NOMO-1 treated with DMSO at 0.1 percent for 48 hours (cell line): ENCODE results near the gene ERC1.
"Not testable (repeated sequence)": the region's sequence is repeated elsewhere in the genome, so short reads cannot be mapped to it uniquely, and the experiment has no call there.

Experiments
- DNase-seq: peaks from one replicate; lab custom pipeline; 2025; ENCODE audit not compliant: unreplicated experiment; lab: John Stamatoyannopoulos, UW

Gene ERC1

GRCh38 chr12:1182069-1182468 lies 191.0 kb downstream of the ERC1 start:
- no peak for DNase-seq

GRCh38 chr12:1184402-1184801 lies 193.4 kb downstream of the ERC1 start:
- no peak for DNase-seq

GRCh38 chr12:1185460-1186182 lies 194.6 kb downstream of the ERC1 start:
- DNase-seq: no peak

GRCh38 chr12:1186298-1186697 lies 195.3 kb downstream of the ERC1 start:
- no peak for DNase-seq

- peak; percentile 66 for DNase-seq
Measured at GRCh38 chr12:1188016-1188415, 197.0 kb downstream of the ERC1 start.

- no peak for DNase-seq
Measured at GRCh38 chr12:1189163-1189562, 198.1 kb downstream of the ERC1 start.

- DNase-seq: no peak
Measured at GRCh38 chr12:1195513-1195912, 204.5 kb downstream of the ERC1 start.

GRCh38 chr12:1197264-1198018 lies 206.4 kb downstream of the ERC1 start:
- no peak for DNase-seq

- DNase-seq: not testable (repeated sequence)
Measured at GRCh38 chr12:1198854-1199253, 207.8 kb downstream of the ERC1 start.

- no peak for DNase-seq
Measured at GRCh38 chr12:1199700-1200099, 208.7 kb downstream of the ERC1 start.

GRCh38 chr12:1201030-1201429 lies 210.0 kb downstream of the ERC1 start:
- DNase-seq: no peak

GRCh38 chr12:1201886-1202285 lies 210.9 kb downstream of the ERC1 start:
- DNase-seq: no peak

GRCh38 chr12:1203735-1204019 lies 212.7 kb downstream of the ERC1 start:
- DNase-seq: no peak

GRCh38 chr12:1204581-1205121 lies 213.6 kb downstream of the ERC1 start:
- DNase-seq: no peak

GRCh38 chr12:1205512-1206060 lies 214.6 kb downstream of the ERC1 start:
- DNase-seq: no peak

GRCh38 chr12:1206118-1206734 lies 215.2 kb downstream of the ERC1 start:
- DNase-seq: no peak

GRCh38 chr12:1207276-1207675 lies 216.3 kb downstream of the ERC1 start:
- DNase-seq: no peak

GRCh38 chr12:1208719-1209118 lies 217.7 kb downstream of the ERC1 start:
- not testable (repeated sequence) for DNase-seq

- DNase-seq: no peak
Measured at GRCh38 chr12:1212526-1212925, 221.5 kb downstream of the ERC1 start.

- no peak for DNase-seq
Measured at GRCh38 chr12:1213205-1213604, 222.2 kb downstream of the ERC1 start.

GRCh38 chr12:1213618-1214205 lies 222.7 kb downstream of the ERC1 start:
- DNase-seq: no peak
